DND-41 (cell line): ENCODE data around the gene SLC2A2.

Experiments used
- ATAC-seq: fragments of 200-7000 bp; cut with Tn5 transposase; 3 replicates; pipeline ENCODE4 v1.9.1; 2021; ENCODE audit warnings: low read depth; ENCODE audit not compliant: insufficient read depth
- DNase-seq: peaks from one replicate; pipeline ENCODE4 v3.0.0-alpha.2; 2020
- H2AFZ ChIP-seq: 2 replicates; pipeline ENCODE4 v1.6.0; 2012; ENCODE audit warnings: low read depth, low read length
- H3K27ac ChIP-seq: 2 replicates; pipeline ENCODE4 v1.5.1; 2012; ENCODE audit warnings: low read length, inconsistent platforms
- H3K27me3 ChIP-seq: fragments of 200-600 bp; sonication (generic); 2 replicates; pipeline ENCODE4 v1.6.0; 2012; ENCODE audit warnings: low read length, mild to moderate bottlenecking, inconsistent platforms; ENCODE audit not compliant: insufficient read depth, poor library complexity
- H3K36me3 ChIP-seq: 2 replicates; pipeline ENCODE4 v1.5.1; 2012; ENCODE audit warnings: low read length, inconsistent platforms; ENCODE audit not compliant: insufficient read depth
- H3K4me1 ChIP-seq: 2 replicates; pipeline ENCODE4 v1.5.1; 2012; ENCODE audit warnings: mild to moderate bottlenecking, low read length; ENCODE audit not compliant: insufficient read depth
- H3K4me2 ChIP-seq: 2 replicates; pipeline ENCODE4 v1.6.0; 2012; ENCODE audit warnings: mild to moderate bottlenecking, moderate library complexity, low read length, inconsistent platforms; ENCODE audit not compliant: insufficient read depth
- H3K4me3 ChIP-seq, 2 experiments: fragments of 200-600 bp in 1 of 2; shearing (Covaris generic) in 1 of 2; 2 replicates each; pipeline ENCODE4 v1.5.1; 2012 to 2016; ENCODE audit warnings: inconsistent platforms in 2 of 2, low read length in 2 of 2, mild to moderate bottlenecking in 2 of 2, low read depth in 1 of 2, moderate library complexity in 1 of 2
- H3K79me2 ChIP-seq: 2 replicates; pipeline ENCODE4 v1.6.0; 2012; ENCODE audit warnings: low read length, inconsistent platforms; ENCODE audit not compliant: insufficient read depth
- H3K9ac ChIP-seq: 2 replicates; pipeline ENCODE4 v1.6.0; 2012; ENCODE audit warnings: low read depth, mild to moderate bottlenecking, inconsistent platforms, low read length, moderate library complexity
- H3K9me3 ChIP-seq: 2 replicates; pipeline ENCODE4 v1.5.1; 2012; ENCODE audit warnings: low read length, moderate library complexity, mild to moderate bottlenecking, inconsistent platforms; ENCODE audit not compliant: insufficient read depth, severe bottlenecking
- H4K20me1 ChIP-seq: 2 replicates; pipeline ENCODE4 v1.6.0; 2012; ENCODE audit warnings: low read length; ENCODE audit not compliant: insufficient read depth
- EZH2 ChIP-seq: IDR thresholded peaks from 3 replicates; pipeline ENCODE4 v1.6.1; 2012; ENCODE audit warnings: borderline replicate concordance, low read depth, mild to moderate bottlenecking, moderate library complexity, low read length, inconsistent platforms; ENCODE audit not compliant: severe bottlenecking
- TF ChIP-seq, protein P1 (sequence below): IDR thresholded peaks from 2 replicates; pipeline ENCODE4 v1.5.1; 2012; ENCODE audit warnings: borderline replicate concordance, low read length, moderate library complexity, mild to moderate bottlenecking; ENCODE audit not compliant: poor library complexity, severe bottlenecking; ENCODE audit errors: extremely low read depth

SLC2A2 gene

DNA sequence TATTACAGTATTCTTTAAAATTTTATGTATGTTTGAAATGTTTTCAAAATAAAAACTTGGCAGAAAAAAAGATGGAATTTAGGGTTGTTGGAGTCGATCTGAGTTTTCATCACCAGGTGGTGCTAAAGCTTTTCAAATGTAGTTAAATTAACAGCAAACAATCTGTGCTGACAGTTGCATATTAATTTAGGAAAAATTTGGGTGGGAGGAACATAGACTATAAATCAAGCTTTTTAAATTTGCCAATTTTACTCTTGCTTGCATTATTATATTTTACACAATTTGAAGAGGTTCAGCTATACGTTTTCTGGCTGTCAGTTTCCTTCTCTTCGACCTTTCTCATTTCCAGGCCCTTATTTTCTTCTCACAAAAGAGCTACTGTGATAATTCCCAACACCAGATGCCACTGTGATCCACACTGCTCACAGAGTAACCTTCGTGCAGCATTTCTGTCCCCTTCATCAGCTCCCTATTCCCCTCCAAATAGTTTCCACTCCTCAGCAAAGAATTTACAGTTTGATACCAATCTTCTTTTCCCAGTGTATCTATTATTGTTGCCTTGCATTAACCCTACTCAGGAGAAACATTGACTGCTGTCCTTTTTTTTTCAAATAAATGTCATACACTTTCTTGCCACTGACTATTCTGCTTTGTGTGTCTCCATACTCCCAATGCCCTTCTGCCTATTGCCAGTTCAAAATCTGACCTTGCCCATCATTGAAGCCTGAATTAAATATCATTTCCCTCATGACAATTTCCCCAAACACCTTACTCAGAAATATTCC, 64.7 kb downstream of the SLC2A2 start:
- H3K4me2 ChIP-seq: no peak overlapping the region
- no peaks in the 10 kb centered on the region for H4K20me1 ChIP-seq
- H3K4me1 ChIP-seq: no peaks in the 10 kb centered on the region
- no peak for DNase-seq
- no peaks in the 10 kb centered on the region for H3K79me2 ChIP-seq
- H3K36me3 ChIP-seq: no peaks in the 10 kb centered on the region
- no peaks in the 10 kb centered on the region for H3K9me3 ChIP-seq
- no peak overlapping the region for H3K9ac ChIP-seq
- H3K27me3 ChIP-seq: peaks cover 4% of the 10 kb centered on the region
- H3K27ac ChIP-seq: no peak overlapping the region
- H2AFZ ChIP-seq: no peak overlapping the region
- H3K4me3 ChIP-seq: no peak overlapping the region
- ATAC-seq: no peak
- TF ChIP-seq EZH2: no peak
- TF ChIP-seq, protein P1, sequence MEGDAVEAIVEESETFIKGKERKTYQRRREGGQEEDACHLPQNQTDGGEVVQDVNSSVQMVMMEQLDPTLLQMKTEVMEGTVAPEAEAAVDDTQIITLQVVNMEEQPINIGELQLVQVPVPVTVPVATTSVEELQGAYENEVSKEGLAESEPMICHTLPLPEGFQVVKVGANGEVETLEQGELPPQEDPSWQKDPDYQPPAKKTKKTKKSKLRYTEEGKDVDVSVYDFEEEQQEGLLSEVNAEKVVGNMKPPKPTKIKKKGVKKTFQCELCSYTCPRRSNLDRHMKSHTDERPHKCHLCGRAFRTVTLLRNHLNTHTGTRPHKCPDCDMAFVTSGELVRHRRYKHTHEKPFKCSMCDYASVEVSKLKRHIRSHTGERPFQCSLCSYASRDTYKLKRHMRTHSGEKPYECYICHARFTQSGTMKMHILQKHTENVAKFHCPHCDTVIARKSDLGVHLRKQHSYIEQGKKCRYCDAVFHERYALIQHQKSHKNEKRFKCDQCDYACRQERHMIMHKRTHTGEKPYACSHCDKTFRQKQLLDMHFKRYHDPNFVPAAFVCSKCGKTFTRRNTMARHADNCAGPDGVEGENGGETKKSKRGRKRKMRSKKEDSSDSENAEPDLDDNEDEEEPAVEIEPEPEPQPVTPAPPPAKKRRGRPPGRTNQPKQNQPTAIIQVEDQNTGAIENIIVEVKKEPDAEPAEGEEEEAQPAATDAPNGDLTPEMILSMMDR: peak; percentile 67

DNA sequence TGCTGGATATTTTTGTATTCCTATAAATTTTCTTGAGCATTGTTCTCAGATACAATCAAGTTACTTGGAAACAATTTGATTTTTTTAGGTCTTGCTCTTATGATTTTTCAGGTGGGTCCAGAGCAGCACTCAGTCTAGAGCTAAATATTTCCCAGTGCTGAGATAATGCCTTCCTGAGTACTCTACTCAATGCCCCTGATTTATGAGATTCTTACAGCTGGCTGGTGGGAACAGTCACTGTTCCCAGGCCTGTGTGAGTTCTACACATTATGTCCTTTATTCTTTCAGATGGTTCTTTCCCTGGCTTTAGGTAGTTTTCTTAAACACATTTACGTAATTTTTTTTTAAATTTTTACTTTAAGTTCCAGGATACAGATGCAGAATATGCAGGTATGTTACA, 67.1 kb downstream of the SLC2A2 start:
- Histone ChIP-seq H3K4me1 (no peaks in the 10 kb centered on the region), H3K79me2 (no peaks in the 10 kb centered on the region), H2AFZ (no peak overlapping the region), H3K27ac (no peak overlapping the region), H3K36me3 (no peaks in the 10 kb centered on the region), H3K27me3 (no peaks in the 10 kb centered on the region), H3K4me2 (no peak overlapping the region), H3K4me3 (no peak overlapping the region), H4K20me1 (no peaks in the 10 kb centered on the region), H3K9ac (no peak overlapping the region), H3K9me3 (no peaks in the 10 kb centered on the region)
- DNase-seq: no peak
- no peak for ATAC-seq
- TF ChIP-seq EZH2: no peak
- TF ChIP-seq, protein P1: no peak

DNA sequence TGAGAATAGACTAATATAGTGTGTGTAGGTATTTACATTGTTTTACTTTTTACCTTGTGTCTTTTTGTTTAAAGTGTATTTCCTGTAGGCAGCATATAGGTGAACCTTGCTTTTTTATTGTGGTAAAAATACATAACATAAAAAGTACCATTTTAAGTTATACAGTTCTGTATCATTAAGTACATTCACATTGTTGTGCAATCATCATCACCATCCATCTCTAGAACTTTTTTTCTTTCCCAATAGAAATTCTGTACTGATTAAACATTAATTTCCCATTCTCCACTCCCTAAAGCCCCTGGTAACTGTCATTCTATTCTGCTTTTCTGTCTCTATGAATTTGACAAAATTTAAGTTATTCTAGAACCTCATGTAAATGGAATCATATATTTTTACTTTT, 69.9 kb downstream of the SLC2A2 start:
- no peak for DNase-seq
- no peak for ATAC-seq
- Histone ChIP-seq H3K9me3 (no peaks in the 10 kb centered on the region), H3K79me2 (no peaks in the 10 kb centered on the region), H3K4me3 (no peak overlapping the region), H3K36me3 (no peaks in the 10 kb centered on the region), H4K20me1 (no peaks in the 10 kb centered on the region), H3K9ac (no peak overlapping the region), H3K27ac (no peak overlapping the region), H3K4me1 (no peaks in the 10 kb centered on the region), H3K27me3 (no peaks in the 10 kb centered on the region), H2AFZ (no peak overlapping the region), H3K4me2 (no peak overlapping the region)
- TF ChIP-seq, protein P1: no peak
- no peak for TF ChIP-seq EZH2

DNA sequence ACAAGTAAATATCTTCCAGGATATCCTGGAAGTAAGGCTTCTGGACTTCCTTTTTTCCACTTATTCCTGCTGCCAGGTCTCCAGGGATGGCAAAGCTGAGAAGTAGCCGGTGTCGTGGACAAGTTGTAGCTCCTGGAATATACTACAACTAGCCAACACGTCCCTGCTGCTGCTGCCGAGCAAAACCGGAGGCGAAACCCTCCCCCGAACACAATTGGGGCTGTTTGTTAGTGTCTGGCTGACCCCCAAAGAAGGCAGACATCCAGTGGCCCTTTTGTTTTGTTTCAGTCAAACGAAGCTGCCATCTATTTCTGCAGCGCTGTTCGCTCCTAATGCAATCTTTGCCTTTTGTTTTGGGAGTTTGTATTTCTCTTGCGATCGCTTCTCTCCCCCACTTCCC, 72.8 kb downstream of the SLC2A2 start:
- Histone ChIP-seq H3K27ac (no peak overlapping the region), H3K36me3 (no peaks in the 10 kb centered on the region), H3K9me3 (no peaks in the 10 kb centered on the region), H3K4me3 (no peak overlapping the region), H3K4me2 (no peak overlapping the region), H2AFZ (no peak overlapping the region), H4K20me1 (no peaks in the 10 kb centered on the region), H3K79me2 (no peaks in the 10 kb centered on the region), H3K9ac (no peak overlapping the region), H3K4me1 (no peaks in the 10 kb centered on the region), H3K27me3 (no peaks in the 10 kb centered on the region)
- TF ChIP-seq, protein P1: no peak
- TF ChIP-seq EZH2: no peak
- DNase-seq (no peak), ATAC-seq (no peak)
